ENCODE results near the gene ZNF597. TPM values are rescaled to one million over a fixed set of nuclear protein-coding genes. Genes with fewer than 3 reads are reported as not detected.

ZNF597 gene
- total RNA-seq, 4 donors from 2014 or later: 1.1 to 3.3 (median 1.8) TPM

DNA sequence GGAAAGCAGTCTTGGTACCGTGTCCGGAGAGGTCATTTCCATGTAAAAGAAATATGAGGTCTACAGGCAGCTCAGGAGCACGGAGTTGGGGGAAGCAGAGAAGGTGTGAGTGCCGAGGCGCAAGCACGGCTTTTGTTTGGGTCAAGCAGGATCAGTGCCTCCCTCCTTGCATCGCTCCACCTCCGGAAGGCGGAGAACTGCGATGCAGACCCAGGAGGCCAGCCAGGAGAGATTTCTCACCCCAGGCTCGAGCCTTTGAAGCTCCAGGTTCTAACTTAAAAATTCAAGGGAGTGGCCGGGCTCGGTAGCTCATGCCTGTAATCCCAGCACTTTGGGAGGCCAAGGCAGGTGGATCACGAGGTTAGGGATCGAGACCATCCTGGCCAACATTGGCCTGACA, 25.2 kb upstream of the ZNF597 start:
- H3K9me3 ChIP-seq: no peaks in the 10 kb centered on the region
- H3K4me1 ChIP-seq: peaks cover 0 to 19% (median 0%) of the 10 kb centered on the region in 4 donors
- no peaks in the 10 kb centered on the region for H3K27me3 ChIP-seq
- DNase-seq: no peak
- H3K4me3 ChIP-seq: no peak overlapping the region
- H3K36me3 ChIP-seq: peaks cover 0 to 12% (median 0%) of the 10 kb centered on the region in 3 donors
- TF ChIP-seq CTCF (IDR thresholded peaks at IDR 0.05) (no peak), POLR2A (IDR thresholded peaks at IDR 0.05) (no peak)
- no peak overlapping the region for H3K27ac ChIP-seq

- Histone ChIP-seq H3K27me3 (no peaks in the 10 kb centered on the region), H3K27ac (no peak overlapping the region), H3K9me3 (no peaks in the 10 kb centered on the region), H3K36me3 (peaks cover 0 to 12% (median 0%) of the 10 kb centered on the region in 3 donors), H3K4me3 (no peak overlapping the region), H3K4me1 (peaks cover 0 to 19% (median 0%) of the 10 kb centered on the region in 4 donors)
- no peak for DNase-seq
- TF ChIP-seq POLR2A (IDR thresholded peaks at IDR 0.05): no peak
- TF ChIP-seq CTCF (IDR thresholded peaks at IDR 0.05): no peak
Measured at GRCh38 chr16:3467921-3468320, 24.6 kb upstream of the ZNF597 start.

GRCh38 chr16:3467182-3467581, 23.9 kb upstream of the ZNF597 start:
- Histone ChIP-seq H3K36me3 (peaks cover 0 to 12% (median 0%) of the 10 kb centered on the region in 3 donors), H3K4me1 (peaks cover 0 to 19% (median 0%) of the 10 kb centered on the region in 4 donors), H3K27ac (no peak overlapping the region), H3K4me3 (no peak overlapping the region), H3K27me3 (no peaks in the 10 kb centered on the region), H3K9me3 (no peaks in the 10 kb centered on the region)
- DNase-seq: no peak
- TF ChIP-seq POLR2A (IDR thresholded peaks at IDR 0.05) (no peak), CTCF (IDR thresholded peaks at IDR 0.05) (no peak)

DNA sequence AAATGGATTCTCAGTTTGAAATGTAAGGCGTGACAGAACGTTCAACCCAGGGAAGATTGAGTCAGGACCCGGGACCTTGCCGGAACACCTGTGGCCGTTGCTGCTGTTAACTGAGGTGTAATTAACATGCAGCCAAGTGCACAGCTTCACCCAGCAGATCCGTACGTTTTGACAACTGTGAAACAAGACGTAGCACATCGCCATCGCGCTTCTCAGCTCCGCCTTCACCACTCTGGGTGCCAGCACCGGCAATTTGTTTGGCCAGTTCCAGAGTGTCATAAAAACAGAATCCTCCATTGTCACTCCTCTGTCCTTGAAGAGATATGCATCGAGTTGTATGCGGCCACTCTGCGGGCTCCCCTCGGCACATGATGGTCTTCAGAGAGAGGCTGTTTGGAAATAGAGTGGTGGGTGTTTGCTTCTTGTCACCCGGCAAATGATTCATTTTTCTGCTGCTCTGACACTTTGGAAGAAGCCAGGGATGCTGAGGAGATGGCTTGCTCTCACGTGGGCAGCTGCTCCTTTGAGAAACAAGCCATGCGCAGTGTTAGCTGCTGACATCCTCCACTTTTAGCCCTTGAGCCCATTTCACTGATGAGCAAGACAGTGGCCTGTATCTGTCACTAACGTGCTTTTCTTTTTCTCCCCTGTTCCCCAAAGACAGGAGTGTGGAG, 22.7 kb upstream of the ZNF597 start:
- no peaks in the 10 kb centered on the region for H3K9me3 ChIP-seq
- TF ChIP-seq CTCF (IDR thresholded peaks at IDR 0.05): no peak
- TF ChIP-seq POLR2A (IDR thresholded peaks at IDR 0.05): no peak
- no peaks in the 10 kb centered on the region for H3K27me3 ChIP-seq
- H3K36me3 ChIP-seq: peaks cover 0 to 12% (median 0%) of the 10 kb centered on the region in 3 donors
- DNase-seq: no peak
- H3K4me3 ChIP-seq: no peak overlapping the region
- H3K27ac ChIP-seq: no peak overlapping the region
- peaks cover 0 to 26% (median 0%) of the 10 kb centered on the region in 4 donors for H3K4me1 ChIP-seq

DNA sequence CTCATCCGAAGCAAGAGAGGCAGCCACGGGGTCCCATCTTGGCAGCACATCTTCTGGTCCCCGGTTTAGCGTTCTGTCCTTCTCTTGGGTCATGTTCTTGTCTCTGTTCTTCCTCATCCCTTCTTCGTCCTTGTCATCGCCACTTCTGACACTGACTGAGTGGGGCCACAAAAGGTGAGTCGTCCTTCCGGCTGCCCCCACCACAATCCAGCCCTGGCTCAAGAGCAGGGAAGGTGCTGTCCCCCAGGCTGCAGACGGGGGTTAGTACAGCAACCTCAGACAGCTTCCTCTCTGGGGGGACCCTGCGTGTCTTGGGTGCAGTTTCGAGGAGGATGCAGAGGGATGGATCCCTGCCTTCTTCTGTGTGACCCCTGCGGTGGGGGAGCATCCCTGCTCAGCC, 22.0 kb upstream of the ZNF597 start:
- H3K4me1 ChIP-seq: peaks cover 0 to 34% (median 2%) of the 10 kb centered on the region in 4 donors
- TF ChIP-seq CTCF (IDR thresholded peaks at IDR 0.05) (no peak), POLR2A (IDR thresholded peaks at IDR 0.05) (no peak)
- DNase-seq: no peak

More for the DNA sequence above, 22.0 kb upstream of the ZNF597 start:
- H3K27ac ChIP-seq: no peak overlapping the region
- H3K4me3 ChIP-seq: no peak overlapping the region
- H3K36me3 ChIP-seq: peaks cover 0 to 12% (median 0%) of the 10 kb centered on the region in 3 donors
- no peaks in the 10 kb centered on the region for H3K9me3 ChIP-seq
- H3K27me3 ChIP-seq: no peaks in the 10 kb centered on the region

Data from Peyer's patch (tissue), 4 donors.